GM12878 (cell line): ENCODE data around the gene DISC1.

Source experiments
- ATF2 ChIP-seq: IDR thresholded peaks from 2 replicates; pipeline ENCODE4 v1.6.1; 2012; ENCODE audit warnings: low read length, inconsistent platforms
- BRCA1 ChIP-seq: IDR thresholded peaks from 2 replicates; pipeline ENCODE4 v1.6.1; 2011; ENCODE audit warnings: low read depth, low read length, improper control_type of control experiment
- CTCF ChIP-seq, 3 experiments: IDR thresholded peaks in 2 of 3; conservative IDR thresholded peaks in 1 of 3; 2 replicates each; pipeline ENCODE4 v1.5.1; 2011; ENCODE audit warnings: low read depth in 3 of 3, low read length in 3 of 3, mild to moderate bottlenecking in 3 of 3, control low read depth in 2 of 3, moderate library complexity in 2 of 3, inconsistent platforms in 1 of 3, mixed read lengths in 1 of 3; ENCODE audit not compliant: control insufficient read depth in 2 of 3, insufficient read depth in 1 of 3; ENCODE audit errors: extremely low read depth in 1 of 3
- EED ChIP-seq: sonication (generic); IDR thresholded peaks from 2 replicates; pipeline ENCODE4 v1.6.1; 2016; ENCODE audit warnings: antibody characterized with exemption, low read depth
- HDAC2 ChIP-seq: fragments of 200-600 bp; sonication (generic); IDR thresholded peaks from 2 replicates; pipeline ENCODE4 v1.6.1; 2017
- IKZF1 ChIP-seq: fragments of 450-650 bp; conservative IDR thresholded peaks from 2 replicates; pipeline ENCODE4 v1.6.1; 2017; ENCODE audit warnings: antibody characterized with exemption, mild to moderate bottlenecking
- MAX ChIP-seq: IDR thresholded peaks from 2 replicates; pipeline ENCODE4 v1.6.1; 2012; ENCODE audit warnings: low read depth, low read length, improper control_type of control experiment
- MEF2B ChIP-seq: fragments of 450-650 bp; IDR thresholded peaks from 2 replicates; pipeline ENCODE4 v1.6.1; 2018; ENCODE audit warnings: mild to moderate bottlenecking, moderate library complexity; ENCODE audit not compliant: partially characterized antibody, poor library complexity, severe bottlenecking
- MYC ChIP-seq: IDR thresholded peaks from 2 replicates; pipeline ENCODE4 v1.6.1; 2011; ENCODE audit warnings: mild to moderate bottlenecking, low read length, moderate library complexity, inconsistent platforms; ENCODE audit not compliant: insufficient read depth, insufficient replicate concordance, insufficient read length, severe bottlenecking
- NFYB ChIP-seq: IDR thresholded peaks from 2 replicates; pipeline ENCODE4 v1.6.1; 2011; ENCODE audit warnings: low read depth, mild to moderate bottlenecking, low read length, improper control_type of control experiment, moderate library complexity; ENCODE audit not compliant: insufficient read depth
- POLR2AphosphoS2 ChIP-seq: IDR thresholded peaks from 2 replicates; pipeline ENCODE4 v1.6.1; 2011; ENCODE audit warnings: low read depth, mild to moderate bottlenecking, low read length, improper control_type of control experiment, moderate library complexity
- REST ChIP-seq: IDR thresholded peaks from 2 replicates; pipeline ENCODE4 v1.6.1; 2012; ENCODE audit warnings: mild to moderate bottlenecking, low read depth, low read length
- SMC3 ChIP-seq: IDR thresholded peaks from 2 replicates; pipeline ENCODE4 v1.6.1; 2011; ENCODE audit warnings: low read length, improper control_type of control experiment, borderline replicate concordance

- TF ChIP-seq SMC3 = no peak
- TF ChIP-seq MEF2B = no peak
- no peak for TF ChIP-seq HDAC2
- TF ChIP-seq MAX = no peak
- no peak for TF ChIP-seq CTCF (IDR thresholded peaks at IDR 0.05 in 2 of 3, conservative IDR thresholded peaks at IDR 0.05 in 1 of 3; ENCODE audit: control insufficient read depth in 2 of 3, extremely low read depth in 1 of 3, insufficient read depth in 1 of 3, low read depth in 3 of 3, low read length in 3 of 3)
- no peak for TF ChIP-seq MYC
- TF ChIP-seq POLR2AphosphoS2 = no peak
- TF ChIP-seq ATF2 = no peak
- no peak for TF ChIP-seq NFYB
- no peak for TF ChIP-seq REST
- TF ChIP-seq EED = no peak
- no peak for TF ChIP-seq BRCA1
- TF ChIP-seq IKZF1 = no peak
These were observed 347.2 kb downstream of the DISC1 start for GRCh38 chr1:231973830-231974229.
